Measurements from ENCODE around the gene SASH1. TPM values are rescaled to one million over a fixed set of nuclear protein-coding genes. Genes with fewer than 3 reads are reported as not detected.

The SASH1 gene
- total RNA-seq, 1 donor from 2014 or later: 15.5 TPM

DNA sequence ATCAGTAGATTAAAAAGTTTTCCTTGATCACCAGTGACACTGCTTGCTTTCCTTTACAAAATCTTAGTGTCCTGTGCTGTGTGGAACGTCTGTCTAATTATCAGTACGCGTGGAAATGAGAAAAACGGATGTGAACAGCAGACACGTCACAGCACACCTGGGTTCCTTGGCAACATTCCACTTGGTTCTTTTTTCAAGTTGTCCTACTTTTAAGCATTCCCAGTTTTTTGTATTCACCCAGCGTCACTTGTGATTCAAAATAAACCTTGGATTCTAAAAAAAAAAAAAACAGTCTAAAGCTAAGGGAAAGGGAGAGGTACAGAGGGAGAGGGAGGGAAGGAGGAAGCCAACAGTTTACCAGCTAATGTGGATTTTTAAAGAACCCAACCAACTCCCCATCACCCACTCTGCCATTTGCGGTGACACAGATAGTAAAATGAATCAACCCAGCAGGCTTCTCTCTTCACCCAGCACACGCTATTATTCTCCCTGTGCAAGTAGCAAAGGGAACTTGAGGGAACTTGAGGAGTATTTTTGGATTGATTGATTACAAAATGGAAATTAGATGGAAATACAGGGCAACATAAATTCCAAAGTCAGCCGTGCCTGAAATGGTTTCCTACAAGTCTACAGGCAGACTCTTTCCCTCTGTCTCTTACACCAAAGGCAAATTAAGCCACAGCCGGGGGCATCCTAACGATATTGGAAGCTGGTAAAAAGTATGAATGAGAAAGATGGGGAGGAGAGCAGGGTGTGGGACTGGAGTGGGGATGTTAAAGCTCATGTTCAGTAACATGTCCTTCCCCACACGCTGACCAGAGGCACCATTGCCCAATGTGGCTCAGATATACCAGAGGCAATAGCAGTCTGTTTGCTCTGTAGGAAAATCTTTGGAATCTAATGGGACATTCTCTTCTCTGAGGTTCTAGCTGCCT, 129.8 kb downstream of the SASH1 start:
- Mint-ChIP-seq H3K27me3 (ENCODE audit: low read depth, unreplicated experiment) (no peaks in the 10 kb centered on the region), H3K4me1 (ENCODE audit: low read depth, unreplicated experiment) (peaks cover 2% of the 10 kb centered on the region), H3K36me3 (ENCODE audit: low read depth, unreplicated experiment) (peaks cover 8% of the 10 kb centered on the region), H3K27ac (ENCODE audit: unreplicated experiment) (peak overlapping the region; percentile 44), H3K9me3 (ENCODE audit: unreplicated experiment) (no peaks in the 10 kb centered on the region), H3K4me3 (ENCODE audit: unreplicated experiment) (no peak overlapping the region)
- Histone ChIP-seq H2AFZ (ENCODE audit: low read depth, low read length) (peak overlapping the region; percentile 16), H3K9ac (ENCODE audit: low read length) (peak overlapping the region; percentile 58), H3K4me1 (ENCODE audit: insufficient read depth, low read length) (peaks cover 21% of the 10 kb centered on the region), H3K36me3 (ENCODE audit: insufficient read depth, low read length) (peaks cover 9% of the 10 kb centered on the region), H3K27me3 (ENCODE audit: insufficient read depth, low read length) (no peaks in the 10 kb centered on the region), H3K79me2 (ENCODE audit: insufficient read depth, low read length) (no peaks in the 10 kb centered on the region), H4K20me1 (ENCODE audit: insufficient read depth, low read length) (no peaks in the 10 kb centered on the region), H3K27ac (ENCODE audit: low read depth, low read length) (peak overlapping the region; percentile 65), H3K4me2 (ENCODE audit: low read length) (peak overlapping the region; percentile 73), H3K4me3 (ENCODE audit: insufficient read depth, low read depth, low read length) (no peak overlapping the region), H3K9me3 (ENCODE audit: insufficient read depth, low read depth, low read length) (no peaks in the 10 kb centered on the region)
- FAIRE-seq: no peak
- TF ChIP-seq EZH2 (IDR thresholded peaks at IDR 0.05; ENCODE audit: insufficient read depth, low read length): no peak
- TF ChIP-seq, protein P1, sequence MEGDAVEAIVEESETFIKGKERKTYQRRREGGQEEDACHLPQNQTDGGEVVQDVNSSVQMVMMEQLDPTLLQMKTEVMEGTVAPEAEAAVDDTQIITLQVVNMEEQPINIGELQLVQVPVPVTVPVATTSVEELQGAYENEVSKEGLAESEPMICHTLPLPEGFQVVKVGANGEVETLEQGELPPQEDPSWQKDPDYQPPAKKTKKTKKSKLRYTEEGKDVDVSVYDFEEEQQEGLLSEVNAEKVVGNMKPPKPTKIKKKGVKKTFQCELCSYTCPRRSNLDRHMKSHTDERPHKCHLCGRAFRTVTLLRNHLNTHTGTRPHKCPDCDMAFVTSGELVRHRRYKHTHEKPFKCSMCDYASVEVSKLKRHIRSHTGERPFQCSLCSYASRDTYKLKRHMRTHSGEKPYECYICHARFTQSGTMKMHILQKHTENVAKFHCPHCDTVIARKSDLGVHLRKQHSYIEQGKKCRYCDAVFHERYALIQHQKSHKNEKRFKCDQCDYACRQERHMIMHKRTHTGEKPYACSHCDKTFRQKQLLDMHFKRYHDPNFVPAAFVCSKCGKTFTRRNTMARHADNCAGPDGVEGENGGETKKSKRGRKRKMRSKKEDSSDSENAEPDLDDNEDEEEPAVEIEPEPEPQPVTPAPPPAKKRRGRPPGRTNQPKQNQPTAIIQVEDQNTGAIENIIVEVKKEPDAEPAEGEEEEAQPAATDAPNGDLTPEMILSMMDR (IDR thresholded peaks at IDR 0.05; ENCODE audit: insufficient read depth, low read depth, low read length): no peak
- peak; percentile 58 for DNase-seq (ENCODE audit: low read depth)

DNA sequence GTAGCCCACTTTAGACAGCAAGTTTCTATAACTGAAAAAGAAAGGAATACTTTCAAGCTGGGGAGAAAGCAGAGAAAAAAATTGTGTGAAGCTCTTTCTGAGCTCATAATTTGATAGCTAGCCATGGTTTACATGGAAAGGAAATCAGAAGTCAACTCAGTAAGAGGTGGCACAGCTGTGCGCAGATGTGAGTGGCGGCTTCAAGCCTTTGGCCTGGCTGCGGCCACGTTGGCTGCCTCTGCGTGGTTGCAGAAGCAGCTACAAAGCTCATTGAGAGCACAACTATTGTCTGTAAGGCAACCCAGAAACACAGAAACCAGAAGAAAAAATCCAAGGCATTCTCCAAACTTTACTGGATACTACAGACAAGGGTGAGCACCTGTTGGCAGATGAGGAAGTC, 136.9 kb downstream of the SASH1 start:
- H3K4me3 Mint-ChIP-seq (ENCODE audit: unreplicated experiment): no peak overlapping the region
- H3K9me3 ChIP-seq (ENCODE audit: insufficient read depth, low read depth, low read length): no peaks in the 10 kb centered on the region
- H3K27ac Mint-ChIP-seq (ENCODE audit: unreplicated experiment): no peak overlapping the region
- H3K36me3 Mint-ChIP-seq (ENCODE audit: low read depth, unreplicated experiment): no peaks in the 10 kb centered on the region
- TF ChIP-seq, protein P1 (IDR thresholded peaks at IDR 0.05; ENCODE audit: insufficient read depth, low read depth, low read length): no peak
- no peak for TF ChIP-seq EZH2 (IDR thresholded peaks at IDR 0.05; ENCODE audit: insufficient read depth, low read length)
- H3K36me3 ChIP-seq (ENCODE audit: insufficient read depth, low read length): peaks cover 6% of the 10 kb centered on the region
- no peaks in the 10 kb centered on the region for H3K79me2 ChIP-seq (ENCODE audit: insufficient read depth, low read length)
- no peak overlapping the region for H3K9ac ChIP-seq (ENCODE audit: low read length)
- DNase-seq (ENCODE audit: low read depth): no peak
- H3K27me3 ChIP-seq (ENCODE audit: insufficient read depth, low read length): no peaks in the 10 kb centered on the region
- no peaks in the 10 kb centered on the region for H3K27me3 Mint-ChIP-seq (ENCODE audit: low read depth, unreplicated experiment)
- H3K4me1 Mint-ChIP-seq (ENCODE audit: low read depth, unreplicated experiment): no peaks in the 10 kb centered on the region
- no peaks in the 10 kb centered on the region for H3K9me3 Mint-ChIP-seq (ENCODE audit: unreplicated experiment)
- no peak for FAIRE-seq
- no peak overlapping the region for H2AFZ ChIP-seq (ENCODE audit: low read depth, low read length)
- no peak overlapping the region for H3K27ac ChIP-seq (ENCODE audit: low read depth, low read length)
- no peaks in the 10 kb centered on the region for H3K4me1 ChIP-seq (ENCODE audit: insufficient read depth, low read length)
- H4K20me1 ChIP-seq (ENCODE audit: insufficient read depth, low read length): no peaks in the 10 kb centered on the region
- H3K4me3 ChIP-seq (ENCODE audit: insufficient read depth, low read depth, low read length): no peak overlapping the region
- no peak overlapping the region for H3K4me2 ChIP-seq (ENCODE audit: low read length)

DNA sequence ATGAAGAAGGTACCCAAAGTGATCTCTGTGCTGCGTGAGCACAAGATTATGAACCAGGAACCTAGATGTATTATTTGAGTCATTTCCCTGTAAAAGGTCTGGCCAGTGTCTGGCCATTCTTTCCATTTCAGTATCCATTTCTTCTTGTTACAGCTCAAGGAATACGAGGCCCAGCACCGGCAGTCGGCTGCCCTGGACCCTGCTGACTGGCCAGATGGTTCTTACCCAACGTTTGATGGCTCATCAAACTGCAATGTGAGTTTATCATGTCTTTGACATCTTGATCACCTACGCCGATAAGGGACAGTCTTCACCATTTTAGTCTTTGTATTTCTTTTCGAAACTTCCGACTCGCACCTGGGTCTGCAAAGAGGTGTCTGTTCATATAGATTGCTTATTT, 144.8 kb downstream of the SASH1 start:
- H3K27ac Mint-ChIP-seq (ENCODE audit: unreplicated experiment): no peak overlapping the region
- peaks cover 1% of the 10 kb centered on the region for H3K36me3 Mint-ChIP-seq (ENCODE audit: low read depth, unreplicated experiment)
- peaks cover 2% of the 10 kb centered on the region for H3K4me1 Mint-ChIP-seq (ENCODE audit: low read depth, unreplicated experiment)
- DNase-seq (ENCODE audit: low read depth) (no peak), FAIRE-seq (no peak)
- Histone ChIP-seq H3K9ac (ENCODE audit: low read length) (no peak overlapping the region), H2AFZ (ENCODE audit: low read depth, low read length) (no peak overlapping the region), H3K9me3 (ENCODE audit: insufficient read depth, low read depth, low read length) (no peaks in the 10 kb centered on the region), H3K4me3 (ENCODE audit: insufficient read depth, low read depth, low read length) (no peak overlapping the region), H3K4me2 (ENCODE audit: low read length) (no peak overlapping the region), H4K20me1 (ENCODE audit: insufficient read depth, low read length) (no peaks in the 10 kb centered on the region), H3K4me1 (ENCODE audit: insufficient read depth, low read length) (peaks cover 10% of the 10 kb centered on the region), H3K27me3 (ENCODE audit: insufficient read depth, low read length) (no peaks in the 10 kb centered on the region), H3K27ac (ENCODE audit: low read depth, low read length) (no peak overlapping the region), H3K79me2 (ENCODE audit: insufficient read depth, low read length) (no peaks in the 10 kb centered on the region), H3K36me3 (ENCODE audit: insufficient read depth, low read length) (peaks cover 6% of the 10 kb centered on the region)
- no peaks in the 10 kb centered on the region for H3K9me3 Mint-ChIP-seq (ENCODE audit: unreplicated experiment)
- no peak overlapping the region for H3K4me3 Mint-ChIP-seq (ENCODE audit: unreplicated experiment)
- TF ChIP-seq, protein P1 (IDR thresholded peaks at IDR 0.05; ENCODE audit: insufficient read depth, low read depth, low read length): no peak
- no peak for TF ChIP-seq EZH2 (IDR thresholded peaks at IDR 0.05; ENCODE audit: insufficient read depth, low read length)
- H3K27me3 Mint-ChIP-seq (ENCODE audit: low read depth, unreplicated experiment): no peaks in the 10 kb centered on the region

Data from astrocyte (in vitro differentiated cells and primary cell).